HPDE6-E6E7 (cell line): ENCODE results near the gene GYPB.
"Not testable (repeated sequence)": the region's sequence is repeated elsewhere in the genome, so short reads cannot be mapped to it uniquely, and the experiment has no call there.

Experiments
- DNase-seq: peaks from one replicate; pipeline ENCODE4 v3.0.0; 2011; ENCODE audit warnings: missing footprints; ENCODE audit errors: extremely low spot score

GYPB gene

GRCh38 chr4:144014808-144015207, 4.4 kb downstream of the GYPB start:
- no peak for DNase-seq

GRCh38 chr4:144008602-144009001, 10.6 kb downstream of the GYPB start:
- DNase-seq, result not testable (repeated sequence)

- not testable (repeated sequence) for DNase-seq
Measured at GRCh38 chr4:144007960-144008359, 11.2 kb downstream of the GYPB start.

- DNase-seq, result not testable (repeated sequence)
Measured at GRCh38 chr4:144006200-144006803, 12.9 kb downstream of the GYPB start.

GRCh38 chr4:144005558-144005953, 13.6 kb downstream of the GYPB start:
- DNase-seq, result not testable (repeated sequence)

- DNase-seq, result not testable (repeated sequence)
Measured at GRCh38 chr4:144004868-144005557, 14.2 kb downstream of the GYPB start.

- not testable (repeated sequence) for DNase-seq
Measured at GRCh38 chr4:144003890-144004265, 15.3 kb downstream of the GYPB start.

GRCh38 chr4:144003205-144003889, 15.8 kb downstream of the GYPB start:
- not testable (repeated sequence) for DNase-seq

- not testable (repeated sequence) for DNase-seq
Measured at GRCh38 chr4:144000331-144000995, 18.7 kb downstream of the GYPB start.

- DNase-seq, result not testable (repeated sequence)
Measured at GRCh38 chr4:143996193-143996592, 23.0 kb downstream of the GYPB start.

- DNase-seq, result not testable (repeated sequence)
Measured at GRCh38 chr4:143991761-143992160, 27.4 kb downstream of the GYPB start.

- not testable (repeated sequence) for DNase-seq
Measured at GRCh38 chr4:143990717-143991116, 28.5 kb downstream of the GYPB start.

GRCh38 chr4:143986180-143986579, 33.0 kb downstream of the GYPB start:
- no peak for DNase-seq

GRCh38 chr4:143980776-143981175, 38.4 kb downstream of the GYPB start:
- not testable (repeated sequence) for DNase-seq

- DNase-seq, result not testable (repeated sequence)
Measured at GRCh38 chr4:143975527-143975926, 43.7 kb downstream of the GYPB start.

- DNase-seq, result not testable (repeated sequence)
Measured at GRCh38 chr4:143974021-143974420, 45.2 kb downstream of the GYPB start.

- no peak for DNase-seq
Measured at GRCh38 chr4:143961075-143961474, 58.1 kb downstream of the GYPB start.

- DNase-seq, result not testable (repeated sequence)
Measured at GRCh38 chr4:143955306-143955705, 63.9 kb downstream of the GYPB start.

- not testable (repeated sequence) for DNase-seq
Measured at GRCh38 chr4:143951458-143951972, 67.7 kb downstream of the GYPB start.

GRCh38 chr4:143950967-143951366, 68.2 kb downstream of the GYPB start:
- DNase-seq, result not testable (repeated sequence)

GRCh38 chr4:143950185-143950584, 69.0 kb downstream of the GYPB start:
- DNase-seq, result not testable (repeated sequence)

GRCh38 chr4:143947493-143947892, 71.7 kb downstream of the GYPB start:
- DNase-seq, result not testable (repeated sequence)
